Raji (cell line): ENCODE measurements around the gene RNF25.

Experiments
- POLR2A ChIP-seq: IDR thresholded peaks from 2 replicates; pipeline ENCODE4 v1.6.1; 2011; ENCODE audit warnings: low read depth, low read length, control low read depth; ENCODE audit not compliant: insufficient read depth

RNF25 gene

GRCh38 chr2:218671654-218672566 lies at the start of gene RNF25, which contains the start of gene STK36:
RNF25 (minus strand) TSS chr2:218672002; CDS start chr2:218671970, 32 bp downstream.
STK36 (plus strand) TSS chr2:218672086; CDS start chr2:218672830, 744 bp downstream.
- peak; percentile 82 for TF ChIP-seq POLR2A

GRCh38 chr2:218721488-218721887 lies 49.7 kb upstream of the RNF25 start:
- no peak for TF ChIP-seq POLR2A

GRCh38 chr2:218720048-218721041 lies 48.5 kb upstream of the RNF25 start:
- TF ChIP-seq POLR2A, result no peak

GRCh38 chr2:218719457-218719856 lies 47.7 kb upstream of the RNF25 start:
- no peak for TF ChIP-seq POLR2A

GRCh38 chr2:218718058-218718457 lies 46.3 kb upstream of the RNF25 start:
- TF ChIP-seq POLR2A, result no peak

- no peak for TF ChIP-seq POLR2A
These were observed 45.5 kb upstream of the RNF25 start for GRCh38 chr2:218717262-218717661.

GRCh38 chr2:218716070-218716469 lies 44.3 kb upstream of the RNF25 start:
- no peak for TF ChIP-seq POLR2A

- no peak for TF ChIP-seq POLR2A
These were observed 42.1 kb upstream of the RNF25 start for GRCh38 chr2:218713922-218714321.

- TF ChIP-seq POLR2A, result no peak
These were observed 39.7 kb upstream of the RNF25 start for GRCh38 chr2:218711550-218711929.

- TF ChIP-seq POLR2A, result peak; percentile 84
These were observed 39.1 kb upstream of the RNF25 start, which contains the start of gene TTLL4 for GRCh38 chr2:218710687-218711549. TTLL4 (plus strand) TSS chr2:218710835; CDS start chr2:218737677, 26,842 bp downstream.

- no peak for TF ChIP-seq POLR2A
These were observed 38.5 kb upstream of the RNF25 start for GRCh38 chr2:218710334-218710686.

- TF ChIP-seq POLR2A, result no peak
These were observed 38.1 kb upstream of the RNF25 start for GRCh38 chr2:218709908-218710307.

- no peak for TF ChIP-seq POLR2A
These were observed 36.3 kb upstream of the RNF25 start for GRCh38 chr2:218708086-218708485.

GRCh38 chr2:218703341-218703740 lies 31.5 kb upstream of the RNF25 start:
- no peak for TF ChIP-seq POLR2A

GRCh38 chr2:218701806-218702205 lies 30.0 kb upstream of the RNF25 start:
- TF ChIP-seq POLR2A, result no peak

- TF ChIP-seq POLR2A, result no peak
These were observed 27.1 kb upstream of the RNF25 start for GRCh38 chr2:218698885-218699284.
